ENCODE measurements around the gene SHBG.

The SHBG gene

DNA sequence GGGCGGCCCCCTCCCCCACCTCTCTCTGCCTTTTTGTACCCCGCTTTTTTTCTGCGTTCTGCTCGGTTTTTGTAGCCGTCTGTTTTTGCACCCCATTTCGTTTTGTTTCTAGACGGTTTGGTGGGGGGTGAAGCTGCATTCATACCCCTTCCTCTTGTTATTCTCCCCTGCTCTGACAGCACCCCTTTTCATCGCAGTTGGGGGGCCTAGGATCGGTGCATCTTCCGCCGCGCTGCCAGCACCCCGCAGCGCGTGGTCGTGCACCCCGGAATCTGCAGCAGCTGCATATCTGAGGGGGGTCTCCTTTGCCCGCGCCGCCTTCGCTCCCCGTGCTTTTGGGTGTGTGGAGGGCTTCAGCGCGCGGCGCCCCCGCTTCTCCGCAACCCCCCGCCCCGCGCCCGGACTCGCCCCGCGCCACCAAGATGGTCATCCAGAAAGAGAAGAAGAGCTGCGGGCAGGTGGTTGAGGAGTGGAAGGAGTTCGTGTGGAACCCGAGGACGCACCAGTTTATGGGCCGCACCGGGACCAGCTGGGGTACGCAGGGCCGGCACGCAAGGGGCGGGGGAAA lies 21.2 kb downstream of the SHBG start:
- Histone ChIP-seq H3F3A (ENCODE audit: control insufficient read depth, insufficient read depth) (no peaks in the 10 kb centered on the region), H3K4me1 (ENCODE audit: control insufficient read depth, low read length) (peaks cover 15% of the 10 kb centered on the region), H3K4me2 (ENCODE audit: low read length) (peak overlapping the region; percentile 63), H3K9me2 (replicated peaks; ENCODE audit: control insufficient read depth, low read length) (no peaks in the 10 kb centered on the region), H3K27me3 (ENCODE audit: control insufficient read depth, low read length) (peaks cover 62% of the 10 kb centered on the region), H3K9me3 (ENCODE audit: control insufficient read depth, insufficient read depth, low read length) (no peaks in the 10 kb centered on the region), H4K20me1 (ENCODE audit: control insufficient read depth, insufficient read depth, low read depth, low read length) (no peaks in the 10 kb centered on the region), H3K4me3 (ENCODE audit: low read length) (peak overlapping the region; percentile 60), H3K79me2 (ENCODE audit: control insufficient read depth, low read length) (no peaks in the 10 kb centered on the region), H3K27ac (ENCODE audit: low read depth, low read length) (no peak overlapping the region), H3K36me3 (ENCODE audit: control insufficient read depth, low read length) (no peaks in the 10 kb centered on the region)
- TF ChIP-seq, protein P1, sequence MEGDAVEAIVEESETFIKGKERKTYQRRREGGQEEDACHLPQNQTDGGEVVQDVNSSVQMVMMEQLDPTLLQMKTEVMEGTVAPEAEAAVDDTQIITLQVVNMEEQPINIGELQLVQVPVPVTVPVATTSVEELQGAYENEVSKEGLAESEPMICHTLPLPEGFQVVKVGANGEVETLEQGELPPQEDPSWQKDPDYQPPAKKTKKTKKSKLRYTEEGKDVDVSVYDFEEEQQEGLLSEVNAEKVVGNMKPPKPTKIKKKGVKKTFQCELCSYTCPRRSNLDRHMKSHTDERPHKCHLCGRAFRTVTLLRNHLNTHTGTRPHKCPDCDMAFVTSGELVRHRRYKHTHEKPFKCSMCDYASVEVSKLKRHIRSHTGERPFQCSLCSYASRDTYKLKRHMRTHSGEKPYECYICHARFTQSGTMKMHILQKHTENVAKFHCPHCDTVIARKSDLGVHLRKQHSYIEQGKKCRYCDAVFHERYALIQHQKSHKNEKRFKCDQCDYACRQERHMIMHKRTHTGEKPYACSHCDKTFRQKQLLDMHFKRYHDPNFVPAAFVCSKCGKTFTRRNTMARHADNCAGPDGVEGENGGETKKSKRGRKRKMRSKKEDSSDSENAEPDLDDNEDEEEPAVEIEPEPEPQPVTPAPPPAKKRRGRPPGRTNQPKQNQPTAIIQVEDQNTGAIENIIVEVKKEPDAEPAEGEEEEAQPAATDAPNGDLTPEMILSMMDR (IDR thresholded peaks at IDR 0.05; ENCODE audit: low read depth, low read length, poor library complexity, severe bottlenecking): no peak
- TF ChIP-seq EZH2phosphoT487 (IDR thresholded peaks at IDR 0.05; ENCODE audit: borderline replicate concordance, low read length): peak; percentile 82; the same call in 1 of the 2 replicates

DNA sequence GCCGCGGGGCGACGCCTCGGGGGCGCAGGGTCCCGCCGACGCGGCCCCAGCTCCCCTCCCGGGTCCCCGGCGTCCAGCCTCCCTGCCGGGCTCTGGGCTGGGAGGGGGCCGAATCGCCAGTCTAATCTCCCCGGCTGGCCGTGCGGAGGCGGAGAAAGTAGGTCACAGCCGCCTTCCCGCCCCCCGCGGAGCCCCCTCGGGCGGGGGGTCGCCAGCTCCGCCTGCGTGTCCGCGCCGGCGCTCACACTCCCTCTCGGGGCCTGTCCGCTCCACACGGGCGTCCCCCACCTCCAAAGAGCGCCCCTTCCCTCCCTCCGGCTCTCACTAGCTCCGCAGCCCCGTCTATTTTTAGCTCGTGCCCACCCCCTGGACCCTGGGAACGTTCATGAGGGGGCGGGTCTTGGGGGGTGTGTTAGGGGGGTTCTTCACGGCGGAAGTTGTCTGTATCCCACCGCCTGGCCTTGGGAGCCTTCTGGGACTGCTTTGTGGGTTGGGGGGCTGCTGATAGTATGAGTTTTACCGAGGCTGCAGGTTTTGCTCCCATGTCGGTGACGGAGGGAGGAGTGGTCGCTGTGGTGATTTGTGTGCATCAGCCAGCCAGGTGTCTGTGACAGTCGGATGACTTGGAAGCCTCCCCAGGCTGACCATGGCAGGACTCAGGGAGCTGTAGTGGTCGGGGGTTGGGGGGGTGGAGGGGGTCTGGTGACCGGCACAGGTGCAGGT lies 21.9 kb downstream of the SHBG start:
- Histone ChIP-seq H3K4me2 (ENCODE audit: low read length) (no peak overlapping the region), H3K36me3 (ENCODE audit: control insufficient read depth, low read length) (no peaks in the 10 kb centered on the region), H3K9me3 (ENCODE audit: control insufficient read depth, insufficient read depth, low read length) (no peaks in the 10 kb centered on the region), H3K4me3 (ENCODE audit: low read length) (no peak overlapping the region), H3K79me2 (ENCODE audit: control insufficient read depth, low read length) (no peaks in the 10 kb centered on the region), H3K9me2 (replicated peaks; ENCODE audit: control insufficient read depth, low read length) (no peaks in the 10 kb centered on the region), H4K20me1 (ENCODE audit: control insufficient read depth, insufficient read depth, low read depth, low read length) (no peaks in the 10 kb centered on the region), H3K27me3 (ENCODE audit: control insufficient read depth, low read length) (peaks cover 60% of the 10 kb centered on the region), H3F3A (ENCODE audit: control insufficient read depth, insufficient read depth) (no peaks in the 10 kb centered on the region), H3K4me1 (ENCODE audit: control insufficient read depth, low read length) (peaks cover 15% of the 10 kb centered on the region), H3K27ac (ENCODE audit: low read depth, low read length) (no peak overlapping the region)
- TF ChIP-seq, protein P1 (IDR thresholded peaks at IDR 0.05; ENCODE audit: low read depth, low read length, poor library complexity, severe bottlenecking): no peak
- TF ChIP-seq EZH2phosphoT487 (IDR thresholded peaks at IDR 0.05; ENCODE audit: borderline replicate concordance, low read length): no peak

DNA sequence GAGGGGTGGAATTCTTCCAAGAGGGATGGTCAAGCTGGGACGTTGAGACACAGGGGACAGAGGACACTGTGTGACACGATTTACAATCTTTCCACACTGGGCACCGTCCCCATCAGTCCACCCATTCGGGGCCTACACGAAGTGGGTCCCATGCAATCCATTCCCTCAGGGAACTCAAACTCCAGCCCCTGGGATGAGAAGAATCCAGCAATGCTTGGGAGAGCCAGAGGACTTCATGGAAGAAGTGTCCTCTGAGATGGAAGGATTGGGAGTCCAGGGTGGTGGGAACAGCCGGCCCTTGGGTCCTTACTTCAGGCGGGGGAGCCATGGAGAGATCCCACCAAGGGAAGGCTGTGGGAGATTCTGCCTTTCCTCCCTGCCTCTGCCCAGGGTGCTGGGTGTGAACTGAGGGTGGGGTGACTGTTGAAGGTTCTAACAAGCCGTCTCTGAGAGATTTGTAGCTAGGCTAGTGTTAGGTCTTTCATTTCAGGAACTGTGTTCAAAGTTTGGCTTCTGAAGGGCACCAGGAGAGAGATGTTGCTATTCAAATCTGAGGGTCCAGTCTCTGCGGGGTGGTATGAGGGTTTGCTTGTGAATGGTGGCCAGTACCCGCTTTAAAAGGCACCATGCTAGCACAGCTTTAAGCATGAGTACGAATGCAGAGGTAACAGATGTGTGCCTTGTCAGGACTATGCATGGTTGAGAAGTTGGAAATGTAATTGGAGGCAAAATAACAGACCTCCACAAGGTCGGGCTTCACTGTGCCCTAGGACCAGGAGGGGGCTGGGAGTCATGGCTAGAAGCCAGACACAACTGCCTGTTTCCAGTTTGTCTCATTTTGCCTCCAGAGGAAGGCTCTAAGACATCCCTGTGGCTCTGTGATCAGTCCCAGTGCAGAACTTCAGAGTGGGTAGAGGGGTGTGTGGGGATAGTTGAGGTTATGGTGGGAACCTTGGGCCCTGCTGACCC lies 22.7 kb downstream of the SHBG start:
- Histone ChIP-seq H3K79me2 (ENCODE audit: control insufficient read depth, low read length) (no peaks in the 10 kb centered on the region), H3K9me3 (ENCODE audit: control insufficient read depth, insufficient read depth, low read length) (no peaks in the 10 kb centered on the region), H3K27ac (ENCODE audit: low read depth, low read length) (no peak overlapping the region), H3K27me3 (ENCODE audit: control insufficient read depth, low read length) (peaks cover 60% of the 10 kb centered on the region), H3K4me3 (ENCODE audit: low read length) (no peak overlapping the region), H3K4me1 (ENCODE audit: control insufficient read depth, low read length) (peaks cover 15% of the 10 kb centered on the region), H3K36me3 (ENCODE audit: control insufficient read depth, low read length) (no peaks in the 10 kb centered on the region), H3K4me2 (ENCODE audit: low read length) (no peak overlapping the region), H3K9me2 (replicated peaks; ENCODE audit: control insufficient read depth, low read length) (no peaks in the 10 kb centered on the region), H3F3A (ENCODE audit: control insufficient read depth, insufficient read depth) (no peaks in the 10 kb centered on the region), H4K20me1 (ENCODE audit: control insufficient read depth, insufficient read depth, low read depth, low read length) (no peaks in the 10 kb centered on the region)
- no peak for TF ChIP-seq EZH2phosphoT487 (IDR thresholded peaks at IDR 0.05; ENCODE audit: borderline replicate concordance, low read length)
- TF ChIP-seq, protein P1 (IDR thresholded peaks at IDR 0.05; ENCODE audit: low read depth, low read length, poor library complexity, severe bottlenecking): no peak

All from DOHH2 (cell line).